ENCODE results near the gene AK2.

GRCh38 chr1:32958827-32959226 is 77.9 kb downstream of the AK2 start:
- TF ChIP-seq POLR2A (IDR thresholded peaks at IDR 0.05) (no peak), CTCF (IDR thresholded peaks at IDR 0.05) (no peak)

Measured in sigmoid colon (tissue), 3 donors.